Lung (tissue), 12 donors: ENCODE measurements around the gene PSMB5. TPM values are rescaled to one million over a fixed set of nuclear protein-coding genes. Genes with fewer than 3 reads are reported as not detected.

Source experiments
- ATAC-seq: fragments of 200-7000 bp; cut with Tn5 transposase; one replicate; pipeline ENCODE4 v1.9.1; 2020; ENCODE audit warnings: moderate number of reproducible peaks; ENCODE audit not compliant: insufficient read depth, low FRiP score
- DNase-seq, 3 donors: peaks; one replicate each; pipeline ENCODE4 v3.0.0-alpha.2; 2013 to 2017
- H3K27ac ChIP-seq, 2 donors: one replicate each; pipeline ENCODE4 v1.5.1; 2013; ENCODE audit warnings: mild to moderate bottlenecking in 2 of 2, moderate library complexity in 2 of 2, control low read depth in 1 of 2, inconsistent platforms in 1 of 2, low read depth in 1 of 2, low read length in 1 of 2
- H3K27me3 ChIP-seq, 3 donors: one replicate each; pipeline ENCODE4 v1.5.1; 2013; ENCODE audit warnings: low read length in 2 of 3; ENCODE audit not compliant: control insufficient read depth in 3 of 3, insufficient read depth in 3 of 3
- H3K36me3 ChIP-seq, 4 donors: one replicate each; pipeline ENCODE4 v1.5.1; 2013; ENCODE audit warnings: low read length in 4 of 4, mild to moderate bottlenecking in 1 of 4, moderate library complexity in 1 of 4; ENCODE audit not compliant: control insufficient read depth in 4 of 4, insufficient read depth in 4 of 4
- H3K4me1 ChIP-seq, 5 donors: one replicate each; pipeline ENCODE4 v1.5.1; 2013; ENCODE audit warnings: low read length in 5 of 5, mild to moderate bottlenecking in 2 of 5, moderate library complexity in 1 of 5; ENCODE audit not compliant: control insufficient read depth in 5 of 5, insufficient read depth in 5 of 5
- H3K4me3 ChIP-seq: one replicate; pipeline ENCODE4 v1.5.1; 2013; ENCODE audit warnings: mild to moderate bottlenecking, control low read depth, moderate library complexity
- H3K9ac ChIP-seq, 2 donors: one replicate each; pipeline ENCODE4 v1.5.1; 2013; ENCODE audit warnings: low read length in 2 of 2, control low read depth in 1 of 2; ENCODE audit not compliant: insufficient read depth in 1 of 2
- H3K9me3 ChIP-seq, 4 donors: one replicate each; pipeline ENCODE4 v1.5.1; 2013; ENCODE audit warnings: low read length in 3 of 4, mild to moderate bottlenecking in 1 of 4, moderate library complexity in 1 of 4; ENCODE audit not compliant: control insufficient read depth in 4 of 4, insufficient read depth in 3 of 4
- WGBS, 2 donors: extraction: QIAGEN DNeasy Blood & Tissue Kit; methylation state at CpG; one replicate each; pipeline ENCODE4 v1.1.7; 2013; 5-methylcytosine and 5-hydroxymethylcytosine counted together
- polyA plus RNA-seq, 2 donors: library from polyadenylated mRNA; stranded (reverse); fragments of 200-250 nt; gene quantifications; one replicate each; pipeline ENCODE4 v1.2.1, GENCODE V29; 2013
- total RNA-seq, 2 donors: library from RNA; depleted of rRNA in 1 of 2; stranded (reverse); fragments of >200 nt in 1 of 2; gene quantifications; one replicate each; pipeline ENCODE4 v1.2.1, GENCODE V29; 2014 to 2021
- TF ChIP-seq, protein P1 (sequence below): IDR thresholded peaks from 2 replicates; pipeline ENCODE4 v1.5.1; 2012; ENCODE audit warnings: mild to moderate bottlenecking; ENCODE audit errors: control extremely low read depth, extremely low read depth
- donor health status: control.
- donor health status: control.
- donor health status: Bipolar disorder and iron deficiency.
- donor health status: healthy.
- donor health status: DM: yes; HTN: yes; CAD: no.

PSMB5 gene
- total and polyA plus RNA-seq, 4 donors: 64.8 to 147 (median 101) TPM

DNA sequence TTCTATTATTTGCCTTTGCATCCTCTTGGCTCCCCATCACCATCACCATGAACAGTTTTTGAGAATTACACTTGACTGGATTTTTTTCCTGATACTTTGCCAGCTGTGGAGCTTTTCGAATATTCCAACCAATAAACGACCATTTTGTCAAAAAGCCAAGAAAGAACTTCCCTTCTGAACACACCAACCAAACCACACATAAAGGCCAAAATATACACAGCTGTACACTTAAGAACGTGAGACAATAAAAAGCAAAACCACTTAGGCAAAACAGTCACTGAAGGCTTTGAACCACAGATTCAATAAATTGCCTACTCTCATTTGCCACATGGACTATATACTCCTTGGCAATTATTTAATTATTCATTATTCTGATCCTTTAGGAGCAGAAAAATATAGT is 25.9 kb downstream of the PSMB5 start:
- Histone ChIP-seq H3K9ac (no peak overlapping the region), H3K27ac (no peak overlapping the region)

DNA sequence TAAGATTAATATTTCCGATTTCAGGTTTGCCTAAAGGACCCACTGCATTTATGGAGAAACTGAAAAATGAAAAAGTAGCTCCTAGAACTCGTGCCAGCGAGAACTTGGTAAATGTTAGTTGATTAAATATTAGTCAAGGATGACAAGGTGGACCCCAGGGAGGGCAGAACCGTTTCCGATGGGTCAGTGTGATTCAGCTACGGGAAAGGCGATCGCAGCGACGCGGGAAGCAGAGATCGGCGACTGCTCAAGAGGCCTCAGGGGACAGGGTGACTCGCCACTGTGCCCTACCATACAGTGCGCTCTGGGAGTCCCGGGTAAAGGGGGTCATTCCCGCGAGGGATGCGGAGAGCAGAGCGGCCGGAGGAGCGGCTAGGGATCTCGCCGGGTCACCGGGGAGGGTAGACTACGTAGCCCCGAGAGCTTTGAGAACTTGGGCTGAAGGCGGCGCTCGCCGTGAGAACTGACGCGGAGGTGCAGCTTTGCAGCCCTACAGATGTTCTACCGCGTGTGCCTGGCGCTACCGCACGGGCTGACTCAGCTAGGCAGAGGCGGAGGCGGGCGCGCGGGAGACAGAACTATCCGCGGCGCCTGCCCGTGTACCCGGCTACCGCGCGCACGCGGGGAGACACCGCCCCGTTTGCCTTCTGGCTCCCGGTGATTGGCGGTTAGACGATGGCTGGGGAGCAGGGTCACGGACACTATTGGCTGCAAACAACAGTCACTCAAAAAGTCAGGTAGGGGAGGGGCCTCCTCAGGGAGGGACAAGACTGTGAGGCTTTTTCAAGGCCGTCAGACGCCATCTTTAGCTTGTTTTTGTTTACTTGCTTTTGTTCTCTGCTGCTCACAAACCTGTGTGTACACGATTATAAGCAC is 27.9 kb downstream of the PSMB5 start:
- peaks cover 0 to 33% (median 4%) of the 10 kb centered on the region in 5 donors for H3K4me1 ChIP-seq
- H3K27me3 ChIP-seq: no peaks in the 10 kb centered on the region
- peak; percentile 99 for ATAC-seq
- peak overlapping the region; percentile 91 to 94 for H3K27ac ChIP-seq
- peak; percentile 98 to 100 (median 99) for DNase-seq
- TF ChIP-seq, protein P1, sequence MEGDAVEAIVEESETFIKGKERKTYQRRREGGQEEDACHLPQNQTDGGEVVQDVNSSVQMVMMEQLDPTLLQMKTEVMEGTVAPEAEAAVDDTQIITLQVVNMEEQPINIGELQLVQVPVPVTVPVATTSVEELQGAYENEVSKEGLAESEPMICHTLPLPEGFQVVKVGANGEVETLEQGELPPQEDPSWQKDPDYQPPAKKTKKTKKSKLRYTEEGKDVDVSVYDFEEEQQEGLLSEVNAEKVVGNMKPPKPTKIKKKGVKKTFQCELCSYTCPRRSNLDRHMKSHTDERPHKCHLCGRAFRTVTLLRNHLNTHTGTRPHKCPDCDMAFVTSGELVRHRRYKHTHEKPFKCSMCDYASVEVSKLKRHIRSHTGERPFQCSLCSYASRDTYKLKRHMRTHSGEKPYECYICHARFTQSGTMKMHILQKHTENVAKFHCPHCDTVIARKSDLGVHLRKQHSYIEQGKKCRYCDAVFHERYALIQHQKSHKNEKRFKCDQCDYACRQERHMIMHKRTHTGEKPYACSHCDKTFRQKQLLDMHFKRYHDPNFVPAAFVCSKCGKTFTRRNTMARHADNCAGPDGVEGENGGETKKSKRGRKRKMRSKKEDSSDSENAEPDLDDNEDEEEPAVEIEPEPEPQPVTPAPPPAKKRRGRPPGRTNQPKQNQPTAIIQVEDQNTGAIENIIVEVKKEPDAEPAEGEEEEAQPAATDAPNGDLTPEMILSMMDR: no peak
- 0 to 1% methylated on average over 62 of the region's 62 CpGs for WGBS, 2 donors
- H3K4me3 ChIP-seq: peak overlapping the region; percentile 63
- peaks cover 0 to 3% (median 0%) of the 10 kb centered on the region in 4 donors for H3K36me3 ChIP-seq
- no peaks in the 10 kb centered on the region for H3K9me3 ChIP-seq
- H3K9ac ChIP-seq: peak overlapping the region; percentile 96 to 98

More for the DNA sequence above, 25.9 kb downstream of the PSMB5 start:
- Histone ChIP-seq H3K4me1 (peaks cover 0 to 33% (median 4%) of the 10 kb centered on the region in 5 donors), H3K27me3 (no peaks in the 10 kb centered on the region), H3K36me3 (peaks cover 0 to 3% (median 0%) of the 10 kb centered on the region in 4 donors), H3K9me3 (no peaks in the 10 kb centered on the region), H3K4me3 (no peak overlapping the region)
- TF ChIP-seq, protein P1: no peak
- DNase-seq (peak in 2 of 3 donors; percentile 52 to 54), ATAC-seq (no peak)
- WGBS, 2 donors: 9 to 17% methylated on average over 3 of the region's 3 CpGs

- TF ChIP-seq, protein P1: no peak
- 43 to 45% methylated on average over 5 of the region's 5 CpGs for WGBS, 2 donors
- H3K27ac ChIP-seq: peak overlapping the region in 1 of 2 donors; percentile 84
- peak in 1 of 3 donors; percentile 22 for DNase-seq
- ATAC-seq: no peak
- H3K4me1 ChIP-seq: peaks cover 0 to 33% (median 4%) of the 10 kb centered on the region in 5 donors
- H3K9me3 ChIP-seq: no peaks in the 10 kb centered on the region
- no peak overlapping the region for H3K4me3 ChIP-seq
- H3K9ac ChIP-seq: peak overlapping the region; percentile 96 to 98
- peaks cover 0 to 3% (median 0%) of the 10 kb centered on the region in 4 donors for H3K36me3 ChIP-seq
- no peaks in the 10 kb centered on the region for H3K27me3 ChIP-seq
Measured at GRCh38 chr14:23006188-23006534, 28.5 kb downstream of the PSMB5 start.
